IPS DF 19.7 (cell line): Measurements from ENCODE around the gene TUNAR.
"Not testable (repeated sequence)": the region's sequence is repeated elsewhere in the genome, so short reads cannot be mapped to it uniquely, and the experiment has no call there.

Experiments used
- DNase-seq: peaks from one replicate; pipeline ENCODE4 v3.0.0-alpha.2; 2013; ENCODE audit warnings: low read depth, low spot score

TUNAR gene

GRCh38 chr14:95915330-95915729 is 38.7 kb downstream of the TUNAR start:
- peak; percentile 82 for DNase-seq

- no peak for DNase-seq
Observed at GRCh38 chr14:95918466-95918865, 41.8 kb downstream of the TUNAR start.

- no peak for DNase-seq
Observed at GRCh38 chr14:95920769-95921438, 44.3 kb downstream of the TUNAR start.

- DNase-seq = no peak
Observed at GRCh38 chr14:95922080-95922479, 45.4 kb downstream of the TUNAR start.

- no peak for DNase-seq
Observed at GRCh38 chr14:95928751-95929150, 52.1 kb downstream of the TUNAR start.

- no peak for DNase-seq
Observed at GRCh38 chr14:95931384-95931783, 54.8 kb downstream of the TUNAR start.

GRCh38 chr14:95935228-95935822 is 58.7 kb downstream of the TUNAR start:
- DNase-seq = no peak

GRCh38 chr14:95936041-95936440 is 59.4 kb downstream of the TUNAR start:
- no peak for DNase-seq

GRCh38 chr14:95939335-95939734 is 62.7 kb downstream of the TUNAR start:
- DNase-seq = no peak

- no peak for DNase-seq
Observed at GRCh38 chr14:95941897-95942296, 65.3 kb downstream of the TUNAR start.

- DNase-seq = no peak
Observed at GRCh38 chr14:95943699-95944098, 67.1 kb downstream of the TUNAR start.

GRCh38 chr14:95944462-95944861 is 67.8 kb downstream of the TUNAR start:
- no peak for DNase-seq

- DNase-seq = no peak
Observed at GRCh38 chr14:95946867-95947266, 70.2 kb downstream of the TUNAR start.

- DNase-seq = peak; percentile 97
Observed at GRCh38 chr14:95948558-95948981, 71.9 kb downstream of the TUNAR start.

- no peak for DNase-seq
Observed at GRCh38 chr14:95951359-95951758, 74.7 kb downstream of the TUNAR start.

GRCh38 chr14:95953111-95953724 is 76.6 kb downstream of the TUNAR start:
- DNase-seq = no peak

- DNase-seq = no peak
Observed at GRCh38 chr14:95956601-95957460, 80.2 kb downstream of the TUNAR start.

GRCh38 chr14:95958105-95958504 is 81.5 kb downstream of the TUNAR start:
- DNase-seq = no peak

- no peak for DNase-seq
Observed at GRCh38 chr14:95959317-95959716, 82.7 kb downstream of the TUNAR start.

- DNase-seq = no peak
Observed at GRCh38 chr14:95961481-95961880, 84.8 kb downstream of the TUNAR start.

GRCh38 chr14:95964901-95965300 is 88.3 kb downstream of the TUNAR start:
- DNase-seq = no peak

- not testable (repeated sequence) for DNase-seq
Observed at GRCh38 chr14:95968048-95968447, 91.4 kb downstream of the TUNAR start.
